LNCAP (cell line): Measurements from ENCODE around the gene RBM43.

Experiments used
- TF ChIP-seq, protein P1 (sequence below): fragments of 450-650 bp; IDR thresholded peaks from 2 replicates; pipeline ENCODE4 v1.5.1; 2017; ENCODE audit warnings: mild to moderate bottlenecking

RBM43 gene

DNA sequence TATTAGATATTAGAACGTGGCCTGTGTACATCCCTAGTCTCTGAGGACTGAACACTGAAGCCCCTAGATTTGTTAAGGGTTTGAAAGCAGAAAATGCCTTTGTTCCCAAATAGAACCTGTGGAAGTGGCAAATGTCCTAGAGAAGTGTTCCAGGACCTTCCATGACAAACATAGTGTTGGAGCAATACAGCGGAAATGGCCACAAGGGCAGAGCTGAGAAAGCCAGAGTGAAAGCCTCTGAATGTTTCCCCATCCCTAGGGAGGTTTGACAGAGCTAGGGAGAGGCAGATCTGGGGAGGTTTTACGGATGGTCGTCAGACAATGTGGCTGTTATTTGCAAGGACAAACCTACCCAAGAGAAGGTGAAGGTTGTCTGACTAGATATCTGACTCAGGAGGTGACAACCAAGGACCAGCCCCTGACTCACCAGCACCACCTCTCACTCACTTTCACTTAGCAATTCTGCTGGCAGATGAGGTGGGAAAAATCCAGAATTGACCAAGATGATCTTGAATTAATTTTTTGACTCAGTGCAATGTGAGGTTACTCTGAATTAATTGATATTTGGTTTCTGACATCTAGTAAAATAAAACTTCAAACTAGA lies 24.1 kb downstream of the RBM43 start:
- TF ChIP-seq, protein P1, sequence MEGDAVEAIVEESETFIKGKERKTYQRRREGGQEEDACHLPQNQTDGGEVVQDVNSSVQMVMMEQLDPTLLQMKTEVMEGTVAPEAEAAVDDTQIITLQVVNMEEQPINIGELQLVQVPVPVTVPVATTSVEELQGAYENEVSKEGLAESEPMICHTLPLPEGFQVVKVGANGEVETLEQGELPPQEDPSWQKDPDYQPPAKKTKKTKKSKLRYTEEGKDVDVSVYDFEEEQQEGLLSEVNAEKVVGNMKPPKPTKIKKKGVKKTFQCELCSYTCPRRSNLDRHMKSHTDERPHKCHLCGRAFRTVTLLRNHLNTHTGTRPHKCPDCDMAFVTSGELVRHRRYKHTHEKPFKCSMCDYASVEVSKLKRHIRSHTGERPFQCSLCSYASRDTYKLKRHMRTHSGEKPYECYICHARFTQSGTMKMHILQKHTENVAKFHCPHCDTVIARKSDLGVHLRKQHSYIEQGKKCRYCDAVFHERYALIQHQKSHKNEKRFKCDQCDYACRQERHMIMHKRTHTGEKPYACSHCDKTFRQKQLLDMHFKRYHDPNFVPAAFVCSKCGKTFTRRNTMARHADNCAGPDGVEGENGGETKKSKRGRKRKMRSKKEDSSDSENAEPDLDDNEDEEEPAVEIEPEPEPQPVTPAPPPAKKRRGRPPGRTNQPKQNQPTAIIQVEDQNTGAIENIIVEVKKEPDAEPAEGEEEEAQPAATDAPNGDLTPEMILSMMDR, result no peak

GRCh38 chr2:151230627-151231140 lies 31.0 kb downstream of the RBM43 start:
- TF ChIP-seq, protein P1, result no peak

DNA sequence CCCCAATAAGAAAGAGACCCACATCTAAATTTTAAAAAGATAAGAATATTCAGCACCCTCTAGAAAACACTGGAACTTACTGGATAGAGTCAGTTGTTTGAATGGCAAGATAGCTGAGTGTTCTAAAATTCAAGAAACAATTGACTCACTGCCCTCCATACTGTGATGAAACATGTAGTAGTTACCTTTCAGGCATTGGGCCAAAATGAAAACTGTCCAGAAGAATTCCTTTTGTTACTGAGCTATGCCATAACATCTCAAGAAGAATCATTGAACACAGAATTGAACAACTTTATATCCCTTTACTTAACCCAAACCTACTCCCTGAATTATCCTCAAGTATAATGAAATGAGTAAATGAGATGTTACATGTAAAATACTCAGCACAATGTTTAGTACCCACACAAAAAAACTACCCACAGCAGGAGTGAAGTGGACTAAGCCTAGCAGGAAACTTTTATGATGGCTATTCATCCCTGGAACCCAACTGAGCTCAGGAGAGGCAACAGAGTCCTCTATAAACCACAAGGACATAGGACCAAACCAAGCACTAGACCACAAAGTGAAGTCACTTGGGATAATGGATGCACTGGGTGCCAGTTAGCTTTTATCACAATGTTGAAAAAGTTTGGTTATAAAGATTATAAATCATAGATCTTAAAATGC lies 32.7 kb downstream of the RBM43 start:
- TF ChIP-seq, protein P1, result no peak

DNA sequence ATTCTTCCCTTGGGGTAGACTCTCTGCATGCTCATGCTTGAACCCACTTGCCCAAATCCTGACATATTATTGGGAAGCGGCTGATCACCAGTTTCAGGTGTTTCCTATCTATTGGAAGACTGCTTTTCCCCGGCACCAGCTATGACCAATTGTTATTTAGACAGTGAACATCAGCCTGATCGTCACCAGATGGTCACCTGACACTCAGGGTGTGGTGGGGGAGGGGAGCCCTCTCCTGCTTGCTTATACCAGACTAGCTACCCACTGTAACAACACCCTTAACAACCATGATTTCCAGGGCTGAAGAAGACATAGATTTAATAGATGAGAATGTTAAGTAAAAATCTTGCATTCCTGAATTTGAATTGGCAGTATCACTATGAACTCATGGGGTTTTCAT lies 44.3 kb downstream of the RBM43 start:
- TF ChIP-seq, protein P1, result no peak

DNA sequence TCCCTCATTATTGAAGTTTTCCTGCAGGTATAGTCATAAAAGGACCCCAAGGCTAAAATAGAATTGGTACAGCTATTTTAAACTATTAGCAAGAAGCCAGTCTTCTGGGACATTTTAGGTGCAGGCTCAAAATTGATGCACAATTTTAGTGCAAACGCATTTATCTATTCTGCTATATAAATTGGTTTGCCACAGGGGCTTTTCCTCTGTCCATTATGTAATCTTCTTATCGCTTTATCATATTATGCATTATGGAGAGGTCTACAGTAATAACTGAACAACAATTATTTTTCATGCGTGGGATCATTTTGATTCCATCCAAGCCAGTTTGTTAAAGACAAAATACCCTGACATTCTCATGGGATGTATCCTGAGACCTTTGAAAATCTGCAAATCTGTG lies 54.6 kb downstream of the RBM43 start:
- TF ChIP-seq, protein P1, result no peak

- TF ChIP-seq, protein P1, result no peak
These were observed 55.2 kb downstream of the RBM43 start for GRCh38 chr2:151206446-151206968.

- TF ChIP-seq, protein P1, result no peak
These were observed 56.1 kb downstream of the RBM43 start for GRCh38 chr2:151205571-151205970.
